NT2/D1 (cell line): ENCODE measurements around the gene SMTNL2.

ENCODE experiments used
- SUZ12 ChIP-seq: IDR thresholded peaks from 2 replicates; pipeline ENCODE4 v1.6.1; 2011; ENCODE audit not compliant: insufficient read length, insufficient read depth; ENCODE audit errors: extremely low read depth
- ZNF274 ChIP-seq: IDR thresholded peaks from 2 replicates; pipeline ENCODE4 v1.6.1; 2011; ENCODE audit warnings: mild to moderate bottlenecking, low read depth, low read length

GRCh38 chr17:4625181-4625617, 40.9 kb downstream of the SMTNL2 start:
- no peak for TF ChIP-seq SUZ12
- no peak for TF ChIP-seq ZNF274
